COLO829 (cell line): ENCODE data around the gene TMEM31.
"Not testable (repeated sequence)": the region's sequence is repeated elsewhere in the genome, so short reads cannot be mapped to it uniquely, and the experiment has no call there.

Source experiments
- DNase-seq: peaks from one replicate; pipeline ENCODE4 v3.0.0; 2012; ENCODE audit warnings: low spot score

The TMEM31 gene

DNA sequence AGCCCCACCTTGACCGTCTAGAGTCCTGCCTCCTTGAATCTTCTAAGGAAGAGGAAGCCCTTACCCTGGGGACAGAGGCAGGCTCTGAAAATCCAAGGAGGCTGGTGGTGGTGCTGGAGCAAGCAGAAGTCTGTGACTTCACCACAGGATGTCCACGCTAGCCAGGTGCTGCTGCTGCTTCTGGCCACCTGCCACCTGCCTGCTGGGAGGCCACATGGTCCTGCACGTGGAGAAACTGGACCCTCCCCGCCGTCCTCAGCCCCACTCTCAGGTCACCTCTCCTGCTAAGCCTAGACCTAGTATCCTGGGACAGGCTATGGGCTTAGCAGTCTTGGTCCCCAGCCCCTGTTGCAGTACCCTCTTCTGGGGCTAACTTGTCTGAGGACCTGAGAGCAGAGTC lies 15.8 kb downstream of the TMEM31 start:
- DNase-seq: no peak

DNA sequence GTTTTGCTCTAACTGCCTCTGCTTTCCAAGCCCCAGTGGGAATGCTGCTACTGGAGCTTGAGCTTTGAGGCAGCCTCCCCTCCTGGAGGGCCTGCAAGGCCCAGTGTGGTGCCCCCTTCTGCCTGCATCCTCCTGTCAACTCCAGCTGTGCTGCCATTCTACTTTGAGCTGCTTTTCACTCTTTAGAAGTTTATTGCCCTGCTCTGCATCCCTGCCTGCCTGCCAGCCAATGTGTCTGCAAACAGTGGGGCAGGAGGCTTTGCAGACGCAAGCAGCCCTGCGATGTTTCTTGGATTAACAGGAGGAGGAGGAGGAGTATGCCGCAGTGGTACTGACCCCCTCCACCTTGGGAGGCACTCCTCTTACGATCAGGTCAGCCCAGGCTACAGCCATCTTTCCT lies 16.4 kb downstream of the TMEM31 start:
- no peak for DNase-seq

DNA sequence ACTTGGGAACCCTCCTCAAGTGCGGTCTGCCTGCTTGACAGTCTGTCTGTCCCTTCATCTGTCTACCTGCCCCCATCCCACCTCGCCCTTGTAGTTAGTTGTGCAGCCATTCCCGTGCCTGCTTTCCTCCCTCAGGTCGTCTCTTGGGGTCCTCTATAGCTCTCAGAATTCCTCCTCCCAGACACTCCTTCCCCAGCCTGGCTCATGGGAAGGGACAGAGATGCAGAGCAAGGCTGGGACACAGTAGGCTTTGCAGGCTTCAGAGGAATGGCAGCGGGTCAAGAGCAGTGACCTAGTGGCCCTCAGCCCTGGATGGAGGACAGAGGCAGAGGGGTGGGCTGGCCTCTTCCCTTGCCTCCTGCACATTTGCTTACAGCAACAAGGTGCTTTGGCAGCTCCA lies 18.3 kb downstream of the TMEM31 start:
- no peak for DNase-seq

DNA sequence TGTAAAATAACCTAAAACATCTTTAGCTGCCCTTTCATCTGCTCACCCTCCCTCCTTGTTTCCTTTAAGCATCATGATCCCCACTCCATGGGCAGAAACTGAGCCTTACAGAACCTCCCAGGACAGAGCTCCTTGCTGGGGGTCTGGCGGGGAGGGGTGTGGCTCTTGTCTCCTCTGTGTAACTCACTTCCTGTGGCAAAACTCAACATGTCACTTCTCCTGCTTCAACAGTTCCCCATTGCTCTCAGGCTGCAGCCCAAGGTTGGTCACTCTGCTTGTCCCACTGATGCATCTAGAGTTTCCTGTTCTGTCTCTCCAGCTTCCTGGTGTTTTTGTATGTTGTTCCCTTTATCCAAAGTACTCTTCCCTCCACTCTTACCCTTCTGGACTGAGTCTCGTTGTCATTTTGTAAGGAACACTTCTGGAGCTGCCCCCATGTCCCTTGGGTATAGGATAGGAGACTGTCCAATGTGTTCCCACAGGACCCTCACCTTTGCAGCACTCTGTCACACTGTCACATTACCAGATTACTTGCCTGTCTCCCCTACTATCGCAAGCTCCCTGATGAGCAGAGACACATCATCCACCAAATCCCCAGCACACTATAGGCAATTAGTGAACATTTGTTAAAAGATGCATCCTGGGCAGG lies 19.6 kb downstream of the TMEM31 start:
- DNase-seq: no peak

DNA sequence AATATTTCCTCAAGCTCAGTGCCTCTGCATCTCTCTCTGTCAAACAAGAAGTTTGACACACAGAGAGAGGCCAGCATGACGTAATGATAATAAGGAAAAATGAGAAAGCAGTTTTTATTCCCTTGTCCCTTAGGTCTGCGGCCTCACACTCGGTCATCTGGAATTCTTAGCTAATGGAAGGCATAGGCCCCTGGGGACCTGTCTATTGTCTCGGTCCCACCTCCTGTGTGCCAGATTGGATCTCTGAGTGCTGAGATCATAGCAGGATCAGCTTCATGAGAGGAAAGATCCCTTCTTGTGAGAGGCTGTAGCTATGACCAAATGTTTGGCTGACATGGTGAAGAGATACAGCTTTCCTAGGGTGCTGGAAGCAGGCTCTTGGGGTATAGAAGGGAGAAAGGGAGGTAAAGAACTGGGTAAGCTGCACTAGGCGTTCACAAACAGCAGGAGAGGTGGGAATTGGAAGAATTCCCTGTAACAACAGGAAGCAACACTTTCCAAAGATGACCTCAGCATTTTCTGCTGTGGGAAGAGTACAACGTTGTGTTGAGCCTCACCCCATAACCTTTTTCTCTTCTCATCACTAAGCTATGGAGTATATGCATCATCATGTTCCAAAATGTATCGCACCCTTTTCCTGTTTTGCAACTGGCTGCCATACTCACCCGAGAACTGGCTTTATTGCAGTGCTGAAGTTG lies 20.2 kb downstream of the TMEM31 start:
- DNase-seq: no peak

DNA sequence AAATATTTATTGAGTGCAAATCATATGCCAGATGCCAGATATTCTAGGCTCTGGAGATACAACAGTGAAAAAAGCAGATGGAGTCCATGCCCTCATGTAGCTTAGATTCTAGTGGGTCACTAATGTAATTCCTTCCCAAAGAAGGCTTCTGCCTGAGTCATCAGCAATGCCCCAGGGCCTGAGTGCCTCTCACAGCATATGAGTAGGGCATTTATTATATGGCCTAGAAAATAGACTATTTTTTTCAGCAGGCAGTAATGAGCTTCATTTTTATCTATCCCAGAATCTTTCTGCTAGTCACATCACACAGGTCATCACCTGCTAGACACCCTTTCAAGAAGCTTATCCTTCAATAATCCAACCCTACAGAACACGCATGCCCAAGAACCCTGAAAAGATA lies 22.3 kb downstream of the TMEM31 start:
- no peak for DNase-seq

DNA sequence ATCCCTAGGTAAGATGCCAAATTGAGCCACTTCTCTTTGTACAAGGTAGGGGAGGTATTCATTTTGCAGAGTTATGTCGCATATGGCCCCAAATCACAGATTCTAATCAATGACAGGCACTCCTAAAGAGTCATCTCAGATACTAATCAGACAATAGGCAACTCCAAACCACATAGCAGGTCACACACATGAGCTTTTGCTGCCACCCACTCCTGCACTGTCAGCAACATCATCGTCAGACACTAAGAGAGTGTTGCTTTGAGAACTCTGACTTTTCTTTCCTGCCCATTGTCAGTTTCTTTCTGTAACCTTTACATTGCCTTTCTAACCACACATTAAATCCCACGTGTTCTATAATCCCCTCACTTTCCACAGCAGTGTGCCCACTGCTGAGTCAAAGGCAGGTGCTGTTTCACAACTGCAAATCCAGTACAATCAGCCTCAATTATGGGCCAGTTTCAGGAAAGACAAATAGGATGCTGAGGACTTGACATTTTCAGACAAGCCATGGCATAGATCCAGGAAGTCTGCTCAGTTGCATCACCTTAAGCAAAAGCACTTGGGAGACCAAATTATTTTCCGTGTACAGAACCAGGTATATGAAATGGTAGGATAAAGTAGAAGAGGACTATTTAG lies 23.5 kb downstream of the TMEM31 start:
- no peak for DNase-seq

DNA sequence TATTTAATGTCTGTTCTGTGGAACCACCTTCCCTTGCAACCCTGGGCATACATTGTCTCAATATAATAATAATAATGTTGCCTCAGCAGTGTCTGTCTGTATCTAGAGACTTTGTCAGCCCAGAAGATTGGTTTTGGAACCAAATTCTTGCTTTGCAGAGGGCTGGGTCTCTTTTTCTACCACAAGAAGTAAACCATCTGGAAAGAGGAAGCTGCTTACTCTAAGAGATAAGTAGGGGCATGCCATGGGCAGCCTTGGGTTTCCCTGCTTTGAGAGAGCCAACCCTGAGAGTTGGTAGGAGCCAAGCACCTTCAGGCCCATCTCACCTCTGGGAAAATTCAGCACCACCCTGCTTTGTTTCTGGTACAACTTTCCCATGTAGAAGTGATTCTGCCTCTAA lies 27.0 kb downstream of the TMEM31 start:
- DNase-seq: no peak

DNA sequence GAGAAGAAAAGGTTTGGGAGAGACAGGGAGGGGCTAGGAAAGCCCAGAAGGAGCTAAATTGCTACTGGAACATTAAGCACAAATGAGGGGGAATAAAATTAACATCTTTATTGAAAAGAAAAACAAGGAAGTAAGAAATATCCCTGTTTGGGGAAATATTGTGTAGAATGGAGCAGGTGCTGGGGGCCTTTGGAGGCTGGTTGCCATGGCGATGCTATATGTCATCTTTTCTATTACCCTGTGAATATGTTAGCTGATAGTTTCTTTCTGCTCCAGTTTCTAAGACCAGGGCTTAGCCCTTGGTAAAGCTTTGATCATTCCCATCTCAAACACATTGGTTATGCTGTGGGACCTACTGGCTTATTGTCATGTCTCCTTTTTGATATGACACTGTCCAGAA lies 28.7 kb downstream of the TMEM31 start:
- DNase-seq: no peak

DNA sequence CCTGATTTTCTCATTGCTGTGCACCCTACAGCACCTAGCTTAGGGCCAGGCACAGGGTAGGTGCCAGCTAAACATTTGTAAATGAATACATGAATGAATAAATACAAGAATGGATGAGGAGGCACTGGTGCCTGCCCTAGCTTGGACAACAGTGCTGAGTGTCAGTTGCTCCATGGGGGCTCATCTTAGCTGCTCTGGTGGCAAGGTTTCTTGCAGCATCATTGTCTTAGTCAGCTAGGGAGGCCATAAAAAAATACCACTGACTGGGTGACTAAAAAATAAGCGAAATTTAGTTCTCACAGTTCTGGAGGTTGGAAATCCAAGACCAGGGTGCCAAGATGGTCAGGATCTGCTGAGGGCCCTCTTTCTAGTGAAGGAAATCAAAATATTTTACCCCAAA lies 31.2 kb downstream of the TMEM31 start:
- no peak for DNase-seq

DNA sequence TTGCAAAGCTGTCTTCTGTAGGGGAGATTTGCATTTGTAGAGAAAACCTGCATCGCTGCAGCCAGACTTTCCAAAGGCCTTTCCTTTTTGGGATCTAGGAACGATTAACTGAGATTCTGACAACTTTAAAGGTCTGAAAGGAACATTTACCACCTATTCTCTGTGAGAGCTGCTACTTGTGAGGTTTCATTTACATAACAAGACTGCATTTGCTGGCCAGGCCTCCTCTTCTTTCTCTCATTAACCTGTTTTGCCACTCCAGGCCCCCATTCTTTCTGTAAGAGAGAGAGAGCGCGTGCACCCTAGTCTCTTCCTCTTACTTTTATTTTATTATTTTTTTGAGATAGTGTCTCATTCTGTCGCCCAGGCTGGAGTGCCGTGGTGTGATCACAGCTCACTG lies 31.6 kb downstream of the TMEM31 start:
- no peak for DNase-seq

DNA sequence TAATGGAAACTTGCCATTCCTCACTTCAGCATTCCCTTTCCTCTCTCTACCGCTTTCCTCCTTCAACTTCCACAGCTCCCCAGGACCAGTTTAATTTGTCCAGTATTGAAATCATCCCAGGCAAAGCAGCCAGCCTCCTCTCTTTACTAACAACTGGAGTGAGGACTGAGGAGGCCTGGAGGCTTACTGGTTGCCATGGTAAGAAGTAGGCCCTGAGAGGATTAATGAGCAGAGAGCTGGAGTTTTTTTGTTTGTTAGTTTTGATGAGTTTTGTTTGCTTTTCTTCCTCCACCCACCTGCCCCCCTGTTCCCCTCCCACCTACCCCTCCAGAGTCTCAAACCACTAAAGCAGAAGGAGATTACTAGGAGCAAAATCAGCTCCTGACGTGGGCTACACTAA lies 36.5 kb downstream of the TMEM31 start:
- no peak for DNase-seq

DNA sequence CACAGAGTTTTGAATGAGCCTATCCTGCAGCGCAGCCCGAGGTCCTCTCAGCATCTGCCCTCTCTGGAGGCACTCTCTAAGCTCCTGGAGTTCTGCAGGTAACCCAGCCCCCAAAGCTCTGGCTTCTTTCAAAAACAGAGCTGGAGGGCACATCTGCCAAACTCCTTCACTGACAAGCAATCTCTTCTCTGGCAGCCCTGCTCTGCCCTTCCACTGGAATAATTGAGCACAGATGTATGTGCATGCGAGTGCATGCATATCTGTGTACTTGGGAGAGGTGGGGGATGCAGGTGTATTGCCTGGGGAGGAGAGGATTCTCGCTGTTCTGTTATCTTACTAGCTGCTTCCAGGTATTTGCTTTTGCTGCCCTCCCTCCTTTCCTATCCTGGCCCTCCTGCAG lies 43.7 kb downstream of the TMEM31 start:
- DNase-seq: no peak

DNA sequence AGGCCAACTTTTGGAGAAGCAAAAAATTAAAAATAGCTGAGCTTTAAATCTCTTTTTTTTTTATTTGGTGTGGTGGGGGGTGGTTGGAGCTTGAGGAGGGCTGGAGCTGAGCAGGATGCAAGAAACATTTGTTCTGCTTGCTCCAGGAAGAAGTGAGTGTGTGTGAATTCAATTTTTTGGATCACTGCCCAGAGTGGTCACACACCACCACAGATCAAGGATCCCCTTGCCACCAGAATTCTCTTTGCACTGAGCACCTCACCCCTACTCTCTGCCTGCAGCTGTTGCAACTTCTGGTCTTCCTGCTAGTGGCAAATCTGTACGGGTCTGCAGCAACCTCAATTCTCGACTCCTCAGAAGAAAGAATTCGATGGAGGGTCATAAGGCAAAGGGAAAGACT lies 46.0 kb downstream of the TMEM31 start:
- DNase-seq: no peak

DNA sequence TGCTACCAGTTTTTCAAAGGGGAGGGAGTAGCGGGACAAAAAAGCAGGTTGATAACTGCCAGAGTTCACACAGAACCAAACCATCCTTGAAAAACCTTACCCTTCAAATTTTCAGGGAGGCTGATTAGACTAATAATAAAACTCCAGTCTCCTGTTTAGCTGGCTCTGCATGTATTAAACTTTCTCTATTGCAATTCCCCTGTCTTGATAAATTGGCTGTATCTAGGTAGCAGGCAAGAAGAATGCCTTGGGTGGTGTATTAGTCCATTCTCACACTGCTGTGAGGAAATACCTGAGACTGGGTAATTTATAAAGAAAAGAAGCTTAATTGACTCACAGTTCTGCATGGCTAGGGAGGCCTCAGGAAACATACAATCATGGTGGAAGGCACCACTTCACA lies 47.8 kb downstream of the TMEM31 start:
- no peak for DNase-seq

DNA sequence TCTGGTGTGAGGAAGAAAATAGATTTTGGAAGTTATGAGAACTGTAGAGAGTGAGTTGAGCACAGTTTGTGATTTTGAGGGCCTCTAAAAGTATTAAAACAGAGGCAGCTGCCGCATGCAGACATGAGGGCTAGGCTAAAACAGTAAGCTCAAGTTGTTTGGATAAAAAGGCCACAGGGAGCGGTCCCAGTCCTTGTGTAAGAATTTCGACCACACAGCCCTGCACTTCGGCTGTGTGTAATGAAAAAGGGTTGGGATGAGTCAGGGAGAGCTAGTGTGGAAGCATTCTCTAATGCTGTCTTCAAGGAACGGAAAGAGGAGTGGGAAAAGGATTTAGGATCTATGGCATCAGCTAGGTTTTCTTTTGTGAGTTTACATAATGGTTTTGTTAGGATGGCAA lies 52.8 kb downstream of the TMEM31 start:
- not testable (repeated sequence) for DNase-seq
